Measurements from ENCODE around the gene PPDPF.

GRCh38 chr20:63473555-63474449, 46.8 kb upstream of the PPDPF start:
- no peak for TF ChIP-seq CTCF (IDR thresholded peaks at IDR 0.05)
- no peak for TF ChIP-seq EP300 (IDR thresholded peaks at IDR 0.05)
- TF ChIP-seq POLR2AphosphoS5 (IDR thresholded peaks at IDR 0.05), result no peak
- no peak for TF ChIP-seq POLR2A (IDR thresholded peaks at IDR 0.05)
